ENCODE data around the gene C3orf22.

DNA sequence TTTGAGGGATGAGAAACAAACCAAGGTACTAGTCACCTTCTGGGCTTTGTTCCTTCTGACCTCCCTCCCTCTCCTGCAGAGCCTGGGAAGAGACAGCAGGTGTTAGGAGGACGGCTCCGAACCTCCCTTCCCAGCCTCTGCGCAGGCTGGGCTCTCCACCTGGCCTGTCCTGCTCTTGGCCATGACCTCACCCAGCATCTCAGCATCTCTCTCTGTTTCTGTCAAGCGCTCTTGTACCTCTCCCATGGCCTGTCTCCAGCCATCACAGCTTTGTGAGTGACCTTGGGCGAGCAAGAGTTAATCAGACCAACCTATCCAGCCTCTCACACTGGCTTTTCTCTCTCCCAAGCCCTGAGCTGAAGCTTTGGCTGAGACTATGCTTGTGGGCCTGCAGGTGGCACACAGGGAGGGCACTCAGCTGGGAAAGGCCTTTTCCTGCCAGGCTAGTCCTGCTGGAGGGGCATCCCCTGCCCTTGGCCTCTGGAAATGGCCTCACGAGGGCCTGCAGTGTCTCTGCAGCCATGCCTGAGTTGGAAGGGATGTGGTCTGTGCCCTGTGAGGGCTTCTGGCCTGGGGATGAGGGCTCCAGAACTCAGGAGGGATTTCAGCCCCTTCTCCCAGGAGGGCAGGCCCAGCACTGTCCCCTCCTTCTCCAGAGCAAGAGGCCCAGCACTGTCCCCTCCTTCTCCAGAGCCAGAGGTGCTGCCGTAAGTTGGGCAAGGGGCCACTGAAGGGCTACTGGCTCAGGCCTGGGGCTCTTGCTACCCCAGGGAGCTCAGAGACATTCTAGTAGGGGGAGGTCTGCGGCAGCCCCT is 32.7 kb downstream of the C3orf22 start:
- TF ChIP-seq KLF16 (tag by site-specific recombination; IDR thresholded peaks at IDR 0.05), result no peak
- no peak for TF ChIP-seq ZNF184 (tag by site-specific recombination; IDR thresholded peaks at IDR 0.05)
- no peak for TF ChIP-seq ZNF830 (tag by site-specific recombination; IDR thresholded peaks at IDR 0.05; ENCODE audit: low read depth)
- TF ChIP-seq YY1 (tag by site-specific recombination; IDR thresholded peaks at IDR 0.05), result no peak
- no peak for TF ChIP-seq PRDM1 (tag by site-specific recombination; IDR thresholded peaks at IDR 0.05)
- TF ChIP-seq, protein P1, sequence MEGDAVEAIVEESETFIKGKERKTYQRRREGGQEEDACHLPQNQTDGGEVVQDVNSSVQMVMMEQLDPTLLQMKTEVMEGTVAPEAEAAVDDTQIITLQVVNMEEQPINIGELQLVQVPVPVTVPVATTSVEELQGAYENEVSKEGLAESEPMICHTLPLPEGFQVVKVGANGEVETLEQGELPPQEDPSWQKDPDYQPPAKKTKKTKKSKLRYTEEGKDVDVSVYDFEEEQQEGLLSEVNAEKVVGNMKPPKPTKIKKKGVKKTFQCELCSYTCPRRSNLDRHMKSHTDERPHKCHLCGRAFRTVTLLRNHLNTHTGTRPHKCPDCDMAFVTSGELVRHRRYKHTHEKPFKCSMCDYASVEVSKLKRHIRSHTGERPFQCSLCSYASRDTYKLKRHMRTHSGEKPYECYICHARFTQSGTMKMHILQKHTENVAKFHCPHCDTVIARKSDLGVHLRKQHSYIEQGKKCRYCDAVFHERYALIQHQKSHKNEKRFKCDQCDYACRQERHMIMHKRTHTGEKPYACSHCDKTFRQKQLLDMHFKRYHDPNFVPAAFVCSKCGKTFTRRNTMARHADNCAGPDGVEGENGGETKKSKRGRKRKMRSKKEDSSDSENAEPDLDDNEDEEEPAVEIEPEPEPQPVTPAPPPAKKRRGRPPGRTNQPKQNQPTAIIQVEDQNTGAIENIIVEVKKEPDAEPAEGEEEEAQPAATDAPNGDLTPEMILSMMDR (tag by site-specific recombination; IDR thresholded peaks at IDR 0.05), result no peak
- TF ChIP-seq ZNF549 (tag by site-specific recombination; IDR thresholded peaks at IDR 0.05), result no peak
- TF ChIP-seq MYNN (tag by site-specific recombination; IDR thresholded peaks at IDR 0.05; ENCODE audit: borderline replicate concordance), result no peak
- no peak for TF ChIP-seq OSR2 (tag by site-specific recombination; IDR thresholded peaks at IDR 0.05)
